SJCRH30 (cell line): ENCODE data around the gene DIP2B. TPM values are rescaled to one million over a fixed set of nuclear protein-coding genes. Genes with fewer than 3 reads are reported as not detected.
"Not testable (repeated sequence)": the region's sequence is repeated elsewhere in the genome, so short reads cannot be mapped to it uniquely, and the experiment has no call there.

Experiments used
- DNase-seq, 2 experiments: peaks; one replicate each; pipeline ENCODE4 v3.0.0-alpha.2; 2015 to 2020
- H3K27ac ChIP-seq: fragments of 250-450 bp; sonication (Bioruptor Pico); 2 replicates; pipeline ENCODE4 v1.5.1; 2020; ENCODE audit warnings: mild to moderate bottlenecking, moderate library complexity
- H3K27me3 ChIP-seq: fragments of 250-450 bp; sonication (Bioruptor Pico); 2 replicates; pipeline ENCODE4 v1.5.1; 2020; ENCODE audit warnings: mild to moderate bottlenecking, moderate library complexity
- H3K36me3 ChIP-seq: fragments of 250-450 bp; sonication (Bioruptor Pico); 2 replicates; pipeline ENCODE4 v1.5.1; 2020; ENCODE audit warnings: mild to moderate bottlenecking, moderate library complexity
- H3K4me1 ChIP-seq: fragments of 250-450 bp; sonication (Bioruptor Pico); 2 replicates; pipeline ENCODE4 v1.5.1; 2020; ENCODE audit warnings: mild to moderate bottlenecking, moderate library complexity
- H3K4me3 ChIP-seq: fragments of 250-450 bp; sonication (Bioruptor Pico); 2 replicates; pipeline ENCODE4 v1.5.1; 2020; ENCODE audit warnings: mild to moderate bottlenecking, moderate library complexity
- H3K9me3 ChIP-seq: fragments of 250-450 bp; sonication (Bioruptor Pico); replicated peaks from 2 replicates; pipeline ENCODE4 v1.5.1; 2020; ENCODE audit warnings: mild to moderate bottlenecking, moderate library complexity
- total RNA-seq: library from RNA; depleted of rRNA; stranded (reverse); fragments of >200 nt; shearing (Covaris generic); gene quantifications from 2 replicates; pipeline ENCODE4 v1.2.3, GENCODE V29; 2014; rRNA removed

The DIP2B gene
- total RNA-seq = 36.9 and 37.1 TPM in 2 replicates

- peak within 1 kb of the TSS; percentile 85 for H3K27ac ChIP-seq
- H3K9me3 ChIP-seq = peaks cover 4% of the 10 kb centered on the region; the same call in 1 of the 2 replicates
- H3K27me3 ChIP-seq = no peaks in the 10 kb centered on the region
- no peaks in the 10 kb centered on the region for H3K36me3 ChIP-seq
- H3K4me3 ChIP-seq = peak within 1 kb of the TSS; percentile 96
- DNase-seq = peak; percentile 96 to 98
- peaks cover 4% of the 10 kb centered on the region; the same call in 1 of the 2 replicates for H3K4me1 ChIP-seq
Measured at GRCh38 chr12:50504798-50505674, at the start of gene DIP2B. Gene DIP2B, plus strand, starts transcription at chr12:50504985. Its CDS starts 156 bp downstream, at chr12:50505141.

- peaks cover 4% of the 10 kb centered on the region; the same call in 1 of the 2 replicates for H3K4me1 ChIP-seq
- H3K27ac ChIP-seq = no peak overlapping the region
- peaks cover 82% of the 10 kb centered on the region for H3K36me3 ChIP-seq
- H3K4me3 ChIP-seq = no peak overlapping the region
- no peaks in the 10 kb centered on the region for H3K27me3 ChIP-seq
- DNase-seq = no peak
- H3K9me3 ChIP-seq = no peaks in the 10 kb centered on the region; the same call in 1 of the 2 replicates
Measured at GRCh38 chr12:50458606-50459005, 46.2 kb upstream of the DIP2B start.

GRCh38 chr12:50467439-50467838 is 37.3 kb upstream of the DIP2B start:
- Histone ChIP-seq H3K27ac (no peak overlapping the region), H3K4me3 (no peak overlapping the region), H3K27me3 (no peaks in the 10 kb centered on the region), H3K36me3 (peaks cover 83% of the 10 kb centered on the region), H3K9me3 (peaks cover 5% of the 10 kb centered on the region; the same call in 1 of the 2 replicates), H3K4me1 (no peaks in the 10 kb centered on the region)
- no peak for DNase-seq

GRCh38 chr12:50477241-50477832 is 27.4 kb upstream of the DIP2B start:
- H3K27me3 ChIP-seq = no peaks in the 10 kb centered on the region
- no peaks in the 10 kb centered on the region for H3K9me3 ChIP-seq
- peaks cover 43% of the 10 kb centered on the region for H3K36me3 ChIP-seq
- no peaks in the 10 kb centered on the region for H3K4me1 ChIP-seq
- H3K27ac ChIP-seq = no peak overlapping the region
- no peak overlapping the region for H3K4me3 ChIP-seq
- DNase-seq = no peak

- no peak for DNase-seq
- Histone ChIP-seq H3K9me3 (no peaks in the 10 kb centered on the region), H3K27me3 (no peaks in the 10 kb centered on the region), H3K4me1 (no peaks in the 10 kb centered on the region), H3K4me3 (no peak overlapping the region), H3K36me3 (peaks cover 5% of the 10 kb centered on the region), H3K27ac (no peak overlapping the region)
Measured at GRCh38 chr12:50482571-50482970, 22.2 kb upstream of the DIP2B start.

- H3K27ac ChIP-seq = no peak overlapping the region
- H3K27me3 ChIP-seq = no peaks in the 10 kb centered on the region
- DNase-seq = no peak
- no peaks in the 10 kb centered on the region for H3K9me3 ChIP-seq
- no peaks in the 10 kb centered on the region for H3K4me1 ChIP-seq
- H3K36me3 ChIP-seq = peaks cover 5% of the 10 kb centered on the region; the same call in 1 of the 2 replicates
- no peak overlapping the region for H3K4me3 ChIP-seq
Measured at GRCh38 chr12:50483488-50483887, 21.3 kb upstream of the DIP2B start.

DNA sequence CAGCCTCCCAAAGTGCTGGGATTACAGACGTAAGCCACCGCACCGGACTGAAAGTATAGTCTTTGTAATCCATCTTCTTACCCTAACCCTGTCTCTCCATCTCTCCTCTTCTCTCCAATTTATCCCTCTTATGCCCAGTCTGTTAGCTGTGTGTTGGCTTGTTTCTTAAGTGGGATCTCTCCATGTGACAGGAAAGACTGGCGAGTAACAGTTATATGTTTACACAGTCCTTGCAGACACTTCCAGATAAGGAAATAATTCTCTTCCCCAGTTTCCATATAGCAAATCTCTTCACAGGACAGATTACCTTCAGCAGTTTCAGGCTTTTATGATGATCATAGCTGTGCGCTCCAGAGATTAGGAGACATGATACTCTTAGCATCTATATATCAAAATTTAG is 16.0 kb upstream of the DIP2B start:
- H3K4me1 ChIP-seq = no peaks in the 10 kb centered on the region
- no peak for DNase-seq
- H3K27ac ChIP-seq = no peak overlapping the region
- no peak overlapping the region for H3K4me3 ChIP-seq
- no peaks in the 10 kb centered on the region for H3K36me3 ChIP-seq
- H3K9me3 ChIP-seq = peaks cover 19% of the 10 kb centered on the region
- no peaks in the 10 kb centered on the region for H3K27me3 ChIP-seq

DNA sequence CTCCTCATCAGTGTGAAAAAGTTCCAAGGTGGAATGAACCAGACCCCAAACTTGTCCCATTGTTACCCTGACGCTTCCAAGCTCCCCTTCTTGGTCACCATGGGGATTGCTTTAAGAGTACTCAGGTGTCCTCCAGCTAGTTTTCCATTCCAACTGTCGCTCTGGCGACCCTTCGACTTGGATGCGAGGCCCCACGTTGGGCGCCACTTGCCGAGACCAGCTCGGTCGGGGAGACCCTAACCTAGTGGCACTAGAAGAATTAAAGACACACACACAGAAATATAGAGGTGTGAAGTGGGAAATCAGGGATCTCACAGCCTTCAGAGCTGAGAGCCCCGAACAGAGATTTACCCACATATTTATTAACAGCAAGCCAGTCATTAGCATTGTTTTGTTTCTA is 6.7 kb upstream of the DIP2B start:
- H3K9me3 ChIP-seq = peaks cover 35% of the 10 kb centered on the region
- not testable (repeated sequence) for H3K4me1 ChIP-seq, H3K4me3 ChIP-seq, H3K36me3 ChIP-seq, H3K27ac ChIP-seq, H3K27me3 ChIP-seq
- DNase-seq = peak in 1 of 2 experiments; percentile 22

DNA sequence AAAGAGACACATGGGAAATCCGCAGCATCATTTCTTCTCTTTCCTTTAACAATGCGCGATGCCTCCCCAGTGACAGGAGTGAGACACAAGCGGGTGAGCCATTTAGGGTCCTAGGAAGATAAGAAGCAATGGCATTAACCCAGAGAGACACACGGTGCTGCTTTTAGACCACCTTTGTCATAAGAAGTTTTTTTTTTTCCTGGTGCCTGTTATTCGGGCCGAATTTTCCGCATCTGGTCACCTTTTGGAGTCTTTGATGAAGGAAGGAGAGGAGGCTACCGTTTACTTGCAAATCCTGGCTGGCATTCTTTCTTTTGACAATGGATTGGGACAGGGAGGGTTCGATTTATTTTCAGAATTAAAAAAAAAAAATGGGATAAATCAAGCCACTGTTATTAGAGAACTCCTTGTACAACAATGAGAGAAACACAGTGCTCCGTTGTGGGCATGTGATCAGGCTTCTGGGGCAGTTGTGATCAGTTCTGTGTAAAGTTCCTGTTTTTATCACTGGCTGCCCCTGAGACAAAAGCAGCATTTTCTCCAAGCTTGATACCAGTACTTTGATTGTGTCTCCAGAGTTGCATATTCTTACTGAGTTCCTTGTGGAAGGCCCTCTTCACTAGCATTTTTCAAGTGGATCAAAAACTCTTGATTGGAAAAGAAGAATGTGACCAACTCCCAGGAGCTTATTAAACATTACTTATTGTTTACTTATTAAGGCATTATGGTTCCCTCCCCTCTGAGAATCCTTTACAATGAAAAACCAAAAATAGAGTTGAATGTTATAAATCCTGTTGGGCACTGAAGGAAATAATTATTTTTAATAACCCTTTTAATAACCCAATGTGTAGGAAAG is 1.1 kb downstream of the DIP2B start:
- H3K36me3 ChIP-seq = no peaks in the 10 kb centered on the region
- peaks cover 4% of the 10 kb centered on the region; the same call in 1 of the 2 replicates for H3K4me1 ChIP-seq
- H3K9me3 ChIP-seq = no peaks in the 10 kb centered on the region
- peak; percentile 27 to 35 for DNase-seq
- H3K27me3 ChIP-seq = no peaks in the 10 kb centered on the region
- H3K4me3 ChIP-seq = peak overlapping the region; percentile 96
- peak overlapping the region; percentile 85; the same call in 1 of the 2 replicates for H3K27ac ChIP-seq

- no peaks in the 10 kb centered on the region for H3K27me3 ChIP-seq
- H3K36me3 ChIP-seq = no peaks in the 10 kb centered on the region
- no peak for DNase-seq
- H3K4me3 ChIP-seq = no peak overlapping the region
- peaks cover 4% of the 10 kb centered on the region; the same call in 1 of the 2 replicates for H3K4me1 ChIP-seq
- H3K27ac ChIP-seq = no peak overlapping the region
- no peaks in the 10 kb centered on the region for H3K9me3 ChIP-seq
Measured at GRCh38 chr12:50506753-50507473, 2.1 kb downstream of the DIP2B start.

DNA sequence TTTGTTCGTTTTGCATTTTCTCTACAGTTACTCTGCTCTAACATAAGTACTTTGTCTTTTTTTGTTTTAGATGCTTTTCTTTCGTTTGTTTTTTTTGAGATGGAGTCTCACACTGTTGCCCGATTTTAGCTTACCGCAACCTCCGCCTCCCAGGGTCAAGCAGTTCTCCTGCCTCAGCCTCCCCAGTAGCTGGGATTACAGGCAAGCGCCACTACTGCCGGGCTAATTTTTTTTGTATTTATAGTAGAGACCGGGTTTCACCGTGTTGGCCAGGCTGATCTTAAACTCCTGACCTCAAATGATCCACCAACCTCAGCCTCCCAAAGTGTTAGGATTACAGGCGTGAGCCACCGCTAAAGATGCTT is 2.7 kb downstream of the DIP2B start:
- Histone ChIP-seq H3K27ac (no peak overlapping the region), H3K4me1 (peaks cover 4% of the 10 kb centered on the region; the same call in 1 of the 2 replicates), H3K36me3 (no peaks in the 10 kb centered on the region), H3K9me3 (no peaks in the 10 kb centered on the region), H3K4me3 (no peak overlapping the region), H3K27me3 (no peaks in the 10 kb centered on the region)
- no peak for DNase-seq

DNA sequence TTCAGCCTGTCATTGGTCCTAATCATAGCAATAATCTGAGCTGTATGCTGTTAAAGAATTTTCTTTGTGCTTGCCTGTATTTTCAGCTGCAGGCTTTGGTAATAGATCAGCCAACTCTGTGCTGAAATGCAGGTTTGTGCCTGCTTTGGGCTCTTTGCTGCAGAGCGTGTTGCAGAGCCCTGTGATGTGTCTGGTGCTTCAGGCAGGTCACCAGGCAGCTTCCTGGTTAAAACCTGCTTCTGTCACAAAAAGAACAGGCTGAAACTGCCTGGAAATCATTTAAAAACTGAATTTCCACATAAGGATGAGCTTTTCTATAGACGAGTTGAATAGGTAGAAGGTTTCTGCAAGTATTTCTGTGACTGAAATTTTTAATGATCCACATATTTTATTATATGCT is 3.1 kb downstream of the DIP2B start:
- H3K4me3 ChIP-seq = no peak overlapping the region
- no peaks in the 10 kb centered on the region for H3K9me3 ChIP-seq
- no peak for DNase-seq
- H3K36me3 ChIP-seq = peaks cover under 1% of the 10 kb centered on the region; the same call in 1 of the 2 replicates
- no peaks in the 10 kb centered on the region for H3K27me3 ChIP-seq
- H3K27ac ChIP-seq = no peak overlapping the region
- H3K4me1 ChIP-seq = peaks cover 4% of the 10 kb centered on the region; the same call in 1 of the 2 replicates

DNA sequence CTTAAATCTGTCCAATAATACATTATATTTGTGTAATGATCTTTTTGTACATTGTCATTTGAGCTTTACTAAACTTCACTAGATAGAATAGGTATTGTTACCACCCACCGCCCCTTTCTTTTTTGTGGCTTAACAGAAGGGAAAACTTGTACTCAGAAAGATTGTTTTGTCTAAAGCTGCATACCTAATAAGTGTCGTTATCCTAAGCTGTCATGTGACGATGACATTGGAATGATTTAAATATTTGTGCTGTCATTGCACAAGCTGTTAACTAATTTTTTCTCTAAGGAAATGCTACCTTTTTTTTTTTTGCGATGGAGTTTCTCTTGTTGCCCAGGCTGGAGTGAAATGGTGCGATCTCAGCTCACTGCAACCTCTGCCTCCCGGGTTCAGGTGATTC is 3.6 kb downstream of the DIP2B start:
- no peaks in the 10 kb centered on the region for H3K9me3 ChIP-seq
- DNase-seq = no peak
- H3K27ac ChIP-seq = no peak overlapping the region
- no peak overlapping the region for H3K4me3 ChIP-seq
- H3K36me3 ChIP-seq = peaks cover 3% of the 10 kb centered on the region; the same call in 1 of the 2 replicates
- peaks cover 4% of the 10 kb centered on the region; the same call in 1 of the 2 replicates for H3K4me1 ChIP-seq
- H3K27me3 ChIP-seq = no peaks in the 10 kb centered on the region
